ENCODE results near the gene ANXA3.

The ANXA3 gene

DNA sequence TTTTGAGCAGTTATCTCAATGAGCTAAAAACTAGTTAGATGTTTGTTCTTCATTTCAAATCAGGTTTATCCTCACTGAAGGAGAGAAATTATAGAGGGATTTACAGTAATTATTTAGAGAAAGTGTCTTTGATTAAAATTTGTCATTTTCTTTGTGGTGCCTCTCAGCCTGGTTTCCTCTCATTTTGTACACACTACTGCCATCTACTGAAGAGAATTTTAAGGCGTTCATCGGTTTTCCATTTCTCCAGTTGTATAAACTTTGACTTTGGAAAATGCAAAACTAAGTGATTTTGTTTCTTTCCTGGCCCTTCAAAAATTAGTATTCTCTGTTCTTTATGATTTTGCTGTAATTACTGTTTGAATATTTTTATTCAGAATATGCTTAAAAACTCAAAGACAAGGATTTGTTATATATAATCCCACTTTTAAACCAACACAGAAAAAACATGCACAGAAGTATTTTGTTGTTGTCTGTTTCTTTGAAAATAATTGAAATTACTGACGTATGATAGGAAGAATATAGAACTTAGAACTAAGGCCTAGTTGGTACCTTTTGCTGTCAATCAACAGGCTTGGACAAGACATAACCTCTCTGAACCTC is 34.4 kb upstream of the ANXA3 start:
- DNase-seq (ENCODE audit: low read depth): peak; percentile 49
- peak; percentile 82 for TF ChIP-seq CTCF (conservative IDR thresholded peaks at IDR 0.05; ENCODE audit: low read length)
- no peak overlapping the region for H3K4me3 ChIP-seq (ENCODE audit: low read length)

- no peak overlapping the region for H3K4me3 ChIP-seq (ENCODE audit: low read length)
- no peak for DNase-seq (ENCODE audit: low read depth)
- no peak for TF ChIP-seq CTCF (conservative IDR thresholded peaks at IDR 0.05; ENCODE audit: low read length)
Observed at GRCh38 chr4:78518561-78518960, 33.0 kb upstream of the ANXA3 start.

DNA sequence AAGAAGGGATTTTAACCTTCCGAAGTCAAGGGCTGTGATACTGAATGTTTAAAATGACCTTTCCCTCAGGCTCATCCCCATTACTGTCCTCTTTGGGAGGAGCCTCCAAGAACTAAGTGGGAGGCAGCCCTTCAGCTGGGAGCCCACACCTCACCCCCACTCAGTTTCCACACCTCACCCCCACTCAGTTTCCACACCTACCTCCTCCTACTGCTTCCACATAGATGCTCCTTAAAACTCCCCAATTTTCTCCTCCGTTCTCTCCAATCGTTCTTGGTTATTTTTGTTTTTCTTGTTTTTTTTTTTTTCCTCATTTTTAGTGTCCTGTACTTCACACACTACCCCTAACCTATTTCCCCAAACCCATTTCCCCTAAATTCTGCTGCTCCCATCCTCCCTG is 31.6 kb upstream of the ANXA3 start:
- no peak overlapping the region for H3K4me3 ChIP-seq (ENCODE audit: low read length)
- no peak for TF ChIP-seq CTCF (conservative IDR thresholded peaks at IDR 0.05; ENCODE audit: low read length)
- no peak for DNase-seq (ENCODE audit: low read depth)

GRCh38 chr4:78520808-78521226 is 30.8 kb upstream of the ANXA3 start:
- peak; percentile 33 for DNase-seq (ENCODE audit: low read depth)
- TF ChIP-seq CTCF (conservative IDR thresholded peaks at IDR 0.05; ENCODE audit: low read length): no peak
- no peak overlapping the region for H3K4me3 ChIP-seq (ENCODE audit: low read length)

GRCh38 chr4:78524009-78524408 is 27.6 kb upstream of the ANXA3 start:
- TF ChIP-seq CTCF (conservative IDR thresholded peaks at IDR 0.05; ENCODE audit: low read length): no peak
- H3K4me3 ChIP-seq (ENCODE audit: low read length): no peak overlapping the region
- no peak for DNase-seq (ENCODE audit: low read depth)

DNA sequence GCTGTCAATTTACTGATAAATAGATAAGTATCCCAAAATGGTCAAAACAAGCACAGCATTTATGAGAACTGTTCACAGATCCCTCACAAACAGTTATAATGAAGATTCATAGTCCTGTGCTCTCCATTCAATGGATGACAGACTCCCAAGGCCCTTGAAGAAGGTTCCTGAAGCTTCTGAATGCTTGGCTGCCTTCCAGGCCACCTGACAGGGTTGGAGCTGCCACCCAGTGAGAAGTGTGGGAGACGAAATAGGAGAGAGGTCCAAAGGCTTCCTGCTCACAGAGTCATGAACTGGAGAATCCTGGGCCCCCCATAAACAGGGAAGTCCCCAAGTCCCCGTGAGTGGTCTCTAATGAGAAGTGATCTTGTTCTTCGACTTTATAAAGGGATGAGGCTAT is 26.0 kb upstream of the ANXA3 start:
- no peak for TF ChIP-seq CTCF (conservative IDR thresholded peaks at IDR 0.05; ENCODE audit: low read length)
- no peak overlapping the region for H3K4me3 ChIP-seq (ENCODE audit: low read length)
- DNase-seq (ENCODE audit: low read depth): no peak

DNA sequence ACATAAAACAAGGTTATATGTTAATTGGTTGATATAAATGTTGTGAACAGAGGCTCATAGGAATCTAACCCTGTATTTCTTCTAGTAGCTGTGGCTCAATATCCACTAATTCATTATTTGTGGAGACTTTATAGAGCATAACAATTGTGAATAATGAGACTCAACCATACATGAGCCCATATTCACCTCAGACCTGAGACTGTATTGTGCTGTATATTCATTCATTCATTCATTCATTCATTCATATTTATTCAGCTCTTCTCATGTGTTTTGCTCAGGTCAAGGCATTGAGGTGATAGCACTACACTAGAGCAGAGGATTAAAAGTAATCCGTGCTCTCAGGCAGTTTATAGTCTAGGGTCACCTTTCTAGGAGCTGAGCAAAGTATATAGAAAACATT is 24.5 kb upstream of the ANXA3 start:
- no peak for DNase-seq (ENCODE audit: low read depth)
- no peak overlapping the region for H3K4me3 ChIP-seq (ENCODE audit: low read length)
- TF ChIP-seq CTCF (conservative IDR thresholded peaks at IDR 0.05; ENCODE audit: low read length): no peak

Data from AG10803 (cell line).